HG02759 (cell line): ENCODE measurements around the gene FAM24B.

Source experiments
- ATAC-seq: cut with Tn5 transposase; IDR thresholded peaks from one replicate; pipeline ENCODE4 v1.9.1; 2021; ENCODE audit warnings: mild to moderate bottlenecking, moderate library complexity; ENCODE audit not compliant: unreplicated experiment

Gene FAM24B

DNA sequence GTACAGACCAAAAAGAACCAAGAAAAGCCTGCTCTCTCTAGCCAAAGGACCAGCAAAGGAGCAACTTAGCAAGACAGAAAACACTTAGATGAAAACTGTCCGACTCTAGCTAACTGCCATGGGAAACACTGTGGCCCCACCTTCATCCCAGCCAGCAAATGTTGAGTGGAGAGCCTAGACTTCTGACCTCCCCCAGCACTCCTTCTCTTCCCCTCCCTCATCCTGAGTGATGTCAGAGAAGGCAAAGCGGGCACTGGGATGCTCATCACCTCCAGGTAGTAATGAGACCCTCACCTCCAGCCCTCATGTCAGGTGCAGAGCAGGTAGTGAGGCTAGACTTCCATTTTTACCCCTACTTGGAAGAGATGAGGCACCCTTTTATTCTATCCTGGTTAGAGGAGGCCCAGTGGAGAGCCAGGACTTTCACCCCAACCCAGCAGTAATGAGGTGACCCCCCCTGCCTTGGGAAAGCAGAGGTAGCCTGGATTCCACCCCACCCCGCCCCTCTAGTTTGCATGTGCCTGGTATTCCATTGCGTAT is 50.6 kb downstream of the FAM24B start:
- ATAC-seq, result no peak

- no peak for ATAC-seq
Observed at GRCh38 chr10:122827302-122827701, 52.1 kb downstream of the FAM24B start.

GRCh38 chr10:122822973-122823690 is 56.2 kb downstream of the FAM24B start:
- no peak for ATAC-seq

GRCh38 chr10:122821808-122822207 is 57.6 kb downstream of the FAM24B start:
- no peak for ATAC-seq

DNA sequence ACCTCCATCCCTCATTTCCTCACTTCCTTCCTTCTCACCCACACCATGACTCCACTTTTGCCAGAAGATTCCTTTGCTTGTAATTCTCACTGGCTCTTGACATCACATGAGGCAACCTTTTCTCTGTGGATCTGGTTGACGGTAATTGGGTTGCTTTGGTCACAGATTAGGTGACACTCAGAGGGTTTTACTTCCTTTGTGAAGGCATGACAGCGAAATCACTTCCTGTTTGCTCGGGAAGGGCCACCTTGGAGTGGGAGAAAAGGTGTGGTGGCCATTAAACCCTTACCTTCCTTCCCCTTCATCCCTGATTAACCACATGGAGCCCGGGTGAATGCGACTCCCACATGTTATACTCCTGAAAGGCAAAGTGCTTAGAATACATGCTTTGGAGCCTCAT is 63.9 kb downstream of the FAM24B start:
- no peak for ATAC-seq

GRCh38 chr10:122814493-122814892 is 64.9 kb downstream of the FAM24B start:
- no peak for ATAC-seq

GRCh38 chr10:122812751-122813150 is 66.6 kb downstream of the FAM24B start:
- no peak for ATAC-seq

DNA sequence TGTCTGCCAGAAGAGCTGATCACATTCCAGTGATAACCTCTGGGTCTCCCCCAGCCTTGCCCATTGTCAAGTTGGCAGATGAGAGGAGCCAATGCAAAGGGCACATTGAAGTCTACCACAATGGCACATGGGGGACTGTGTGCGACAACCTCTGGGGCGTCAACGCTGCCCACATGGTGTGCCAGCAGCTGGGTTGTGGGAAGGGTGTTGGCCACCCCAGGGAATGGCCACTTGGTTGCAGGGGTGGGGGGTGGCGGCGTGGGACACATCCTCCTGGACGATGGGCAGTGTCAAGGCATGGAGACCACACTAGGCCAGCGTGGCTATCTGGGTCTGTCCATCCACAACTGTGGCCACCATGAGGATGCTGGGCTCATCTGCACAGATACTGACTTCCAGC is 77.1 kb downstream of the FAM24B start:
- no peak for ATAC-seq
